ENCODE measurements around the gene RHOXF2B.

- TF ChIP-seq EZH2 (IDR thresholded peaks at IDR 0.05; ENCODE audit: borderline replicate concordance, low read depth, low read length, severe bottlenecking) = no peak
- no peak for TF ChIP-seq CTCF (IDR thresholded peaks at IDR 0.05; ENCODE audit: borderline replicate concordance, extremely low read depth, low read length, poor library complexity, severe bottlenecking)
Measured at GRCh38 chrX:120109378-120109777, 31.9 kb upstream of the RHOXF2B start.

Measured in DND-41 (cell line).